Upper lobe of left lung (tissue), 6 donors: ENCODE data around the gene FBXL7. TPM values are rescaled to one million over a fixed set of nuclear protein-coding genes. Genes with fewer than 3 reads are reported as not detected.

Experiments
- ATAC-seq, 2 donors: fragments of 200-7000 bp; cut with Tn5 transposase; one replicate each; pipeline ENCODE4 v1.9.1; 2022; ENCODE audit warnings: mild to moderate bottlenecking in 2 of 2, moderate library complexity in 2 of 2; ENCODE audit not compliant: low FRiP score in 2 of 2
- DNase-seq, 2 donors: peaks; one replicate each; pipeline ENCODE4 v3.0.0-alpha.2; 2019 to 2020
- H3K27ac ChIP-seq, 4 donors: fragments of 200-600 bp; sonication (generic); one replicate each; pipeline ENCODE4 v1.5.1; 2016 to 2019
- H3K27me3 ChIP-seq, 4 donors: fragments of 200-600 bp; sonication (generic); one replicate each; pipeline ENCODE4 v1.5.1; 2017 to 2019
- H3K36me3 ChIP-seq, 4 donors: fragments of 200-600 bp; sonication (generic); one replicate each; pipeline ENCODE4 v1.5.1; 2016 to 2019
- H3K4me1 ChIP-seq, 4 donors: fragments of 200-600 bp; sonication (generic); one replicate each; pipeline ENCODE4 v1.5.1; 2018 to 2019
- H3K4me3 ChIP-seq, 4 donors: fragments of 200-600 bp; sonication (generic); one replicate each; pipeline ENCODE4 v1.5.1; 2017 to 2019; ENCODE audit warnings: mild to moderate bottlenecking in 2 of 4, moderate library complexity in 1 of 4
- H3K9me3 ChIP-seq, 4 donors: fragments of 200-600 bp; sonication (generic); one replicate each; pipeline ENCODE4 v1.5.1; 2018 to 2019
- CTCF ChIP-seq, 6 experiments: fragments of 450-650 bp in 4 of 6; fragments of 200-600 bp in 2 of 6; sonication (generic) in 2 of 6; IDR thresholded peaks; one replicate each; pipeline ENCODE4 v1.5.1; 2016 to 2019; ENCODE audit warnings: antibody characterized with exemption in 6 of 6
- EP300 ChIP-seq, 4 donors: sonication (generic); formaldehyde crosslinking; IDR thresholded peaks; one replicate each; pipeline ENCODE4 v1.5.1; 2017; ENCODE audit warnings: antibody characterized with exemption in 4 of 4, control low read depth in 2 of 4
- POLR2A ChIP-seq, 4 donors: fragments of 450-650 bp; IDR thresholded peaks; one replicate each; pipeline ENCODE4 v1.5.1; 2016 to 2017; ENCODE audit warnings: antibody characterized with exemption in 4 of 4, mild to moderate bottlenecking in 2 of 4
- POLR2AphosphoS5 ChIP-seq, 2 donors: sonication (generic); formaldehyde crosslinking; IDR thresholded peaks; one replicate each; pipeline ENCODE4 v1.5.1; 2017; ENCODE audit warnings: antibody characterized with exemption in 2 of 2
- WGBS, 2 donors: methylation state at CpG; one replicate each; pipeline ENCODE4 v1.1.5; 2017 to 2018; 5-methylcytosine and 5-hydroxymethylcytosine counted together
- total RNA-seq, 6 donors: library from RNA; depleted of rRNA in 4 of 6; stranded (reverse); fragments of >200 nt in 4 of 6; gene quantifications; one replicate each; pipeline versions ENCODE4 v1.1.0 to v1.2.1, GENCODE V29; 2016 to 2021
- donor health status: DM: no; HTN: no; CAD: no; lungs with moderate emphysema.
- donor health status: DM: no; HTN: yes; CAD: no; lungs with severe emphysema.

FBXL7 gene
- total RNA-seq, 6 donors from 2014 or later: 4.9 to 13.6 (median 6.9) TPM

GRCh38 chr5:15620501-15620900 is 120.5 kb downstream of the FBXL7 start:
- Histone ChIP-seq H3K27ac (no peak overlapping the region), H3K36me3 (no peaks in the 10 kb centered on the region), H3K4me1 (no peaks in the 10 kb centered on the region), H3K27me3 (no peaks in the 10 kb centered on the region), H3K9me3 (no peaks in the 10 kb centered on the region), H3K4me3 (no peak overlapping the region)
- peak in 1 of 2 donors; percentile 41 for ATAC-seq
- WGBS, 2 donors: 89 to 90% methylated on average over 10 to 11 of the region's 11 CpGs
- DNase-seq: no peak
- no peak for TF ChIP-seq POLR2A (IDR thresholded peaks at IDR 0.05)
- TF ChIP-seq CTCF (IDR thresholded peaks at IDR 0.05): no peak
- TF ChIP-seq EP300 (IDR thresholded peaks at IDR 0.05): no peak
- TF ChIP-seq POLR2AphosphoS5 (IDR thresholded peaks at IDR 0.05): no peak

- no peaks in the 10 kb centered on the region for H3K27me3 ChIP-seq
- DNase-seq (no peak), ATAC-seq (no peak)
- no peak overlapping the region for H3K4me3 ChIP-seq
- H3K9me3 ChIP-seq: no peaks in the 10 kb centered on the region
- no peak for TF ChIP-seq POLR2A (IDR thresholded peaks at IDR 0.05)
- no peak for TF ChIP-seq EP300 (IDR thresholded peaks at IDR 0.05)
- no peak for TF ChIP-seq CTCF (IDR thresholded peaks at IDR 0.05)
- no peak for TF ChIP-seq POLR2AphosphoS5 (IDR thresholded peaks at IDR 0.05)
- H3K36me3 ChIP-seq: no peaks in the 10 kb centered on the region
- WGBS, 2 donors: 29 to 41% methylated on average over 1 of the region's 1 CpG
- H3K4me1 ChIP-seq: no peaks in the 10 kb centered on the region
- no peak overlapping the region for H3K27ac ChIP-seq
Measured at GRCh38 chr5:15621094-15621493, 121.1 kb downstream of the FBXL7 start.

GRCh38 chr5:15623794-15624193 is 123.8 kb downstream of the FBXL7 start:
- Histone ChIP-seq H3K27me3 (no peaks in the 10 kb centered on the region), H3K9me3 (no peaks in the 10 kb centered on the region), H3K36me3 (no peaks in the 10 kb centered on the region), H3K27ac (no peak overlapping the region), H3K4me1 (no peaks in the 10 kb centered on the region), H3K4me3 (no peak overlapping the region)
- ATAC-seq: no peak
- WGBS, 2 donors: 89 to 96% methylated on average over 2 of the region's 2 CpGs
- no peak for DNase-seq
- no peak for TF ChIP-seq CTCF (IDR thresholded peaks at IDR 0.05)
- no peak for TF ChIP-seq POLR2AphosphoS5 (IDR thresholded peaks at IDR 0.05)
- TF ChIP-seq EP300 (IDR thresholded peaks at IDR 0.05): no peak
- no peak for TF ChIP-seq POLR2A (IDR thresholded peaks at IDR 0.05)

- no peaks in the 10 kb centered on the region for H3K9me3 ChIP-seq
- 79 to 88% methylated on average over 2 of the region's 2 CpGs for WGBS, 2 donors
- H3K4me3 ChIP-seq: no peak overlapping the region
- no peak for ATAC-seq
- TF ChIP-seq CTCF (IDR thresholded peaks at IDR 0.05) (no peak), POLR2A (IDR thresholded peaks at IDR 0.05) (no peak), EP300 (IDR thresholded peaks at IDR 0.05) (no peak)
- H3K36me3 ChIP-seq: no peaks in the 10 kb centered on the region
- H3K4me1 ChIP-seq: no peaks in the 10 kb centered on the region
- no peaks in the 10 kb centered on the region for H3K27me3 ChIP-seq
- no peak for DNase-seq
- no peak overlapping the region for H3K27ac ChIP-seq
Measured at GRCh38 chr5:15627109-15627508, 127.1 kb downstream of the FBXL7 start.

GRCh38 chr5:15627647-15628046 is 127.7 kb downstream of the FBXL7 start:
- no peak for DNase-seq
- TF ChIP-seq POLR2AphosphoS5 (IDR thresholded peaks at IDR 0.05) (no peak), EP300 (IDR thresholded peaks at IDR 0.05) (no peak)
- Histone ChIP-seq H3K36me3 (no peaks in the 10 kb centered on the region), H3K9me3 (no peaks in the 10 kb centered on the region), H3K27me3 (no peaks in the 10 kb centered on the region), H3K27ac (no peak overlapping the region), H3K4me3 (no peak overlapping the region), H3K4me1 (no peaks in the 10 kb centered on the region)
- WGBS, 2 donors: 58 to 64% methylated on average over 2 of the region's 2 CpGs
- no peak for ATAC-seq
